HepG2 (cell line): ENCODE measurements around the gene JADE2. TPM values are rescaled to one million over a fixed set of nuclear protein-coding genes. Genes with fewer than 3 reads are reported as not detected.

ENCODE experiments used
- ATAC-seq: fragments of 200-7000 bp; cut with Tn5 transposase; 3 replicates; pipeline ENCODE4 v1.9.1; 2020; ENCODE audit warnings: mild to moderate bottlenecking, moderate library complexity
- BruUV-seq: library from RNA; stranded (reverse); fragments of 400-500 nt; replicated peaks from 2 replicates; lab custom pipeline; 2021; lab: Mats Ljungman, UMichigan
- CTCF ChIA-PET: fragments of 300-600 bp; formaldehyde crosslinking; extraction: SDS; loops from one replicate; lab custom pipeline; 2021; ENCODE audit warnings: low total read pairs, inconsistent platforms, low intra/inter-chr PET ratio; lab: Yijun Ruan, JAX
- POLR2A ChIA-PET: fragments of 350-600 bp; sonication (Branson Sonifier 250); formaldehyde crosslinking; loops from one replicate; lab custom pipeline; 2020; ENCODE audit warnings: antibody characterized with exemption, inconsistent platforms; lab: Yijun Ruan, JAX
- DNase-seq: peaks from one replicate; pipeline ENCODE4 v3.0.0-alpha.2; 2015; ENCODE audit warnings: low spot score
- FAIRE-seq: peaks from 3 replicates; lab custom pipeline; 2011; peaks lifted over from hg19 to GRCh38; lab: Jason Lieb, UNC
- H2AFZ ChIP-seq: one replicate; pipeline ENCODE4 v1.6.1; 2011; ENCODE audit warnings: low read length, inconsistent platforms
- H3K27ac ChIP-seq: fragments of 300-600 bp; 3 replicates; pipeline ENCODE4 v1.8.0; 2011; ENCODE audit warnings: mixed run types, mild to moderate bottlenecking, mixed read lengths, low read length, inconsistent platforms; ENCODE audit not compliant: insufficient read depth; ENCODE audit errors: extremely low read length
- H3K27me3 ChIP-seq, 2 experiments: fragments of 200-600 bp in 1 of 2; 2 replicates in 1 of 2; 3 replicates in 1 of 2; pipeline versions ENCODE4 v1.6.0 to v1.8.0; 2011; ENCODE audit warnings: low read length in 2 of 2, mild to moderate bottlenecking in 2 of 2, moderate library complexity in 2 of 2, inconsistent platforms in 1 of 2; ENCODE audit not compliant: insufficient read depth in 2 of 2, control insufficient read depth in 1 of 2
- H3K36me3 ChIP-seq, 2 experiments: fragments of 200-600 bp in 1 of 2; replicated peaks in 1 of 2; 2 replicates in 1 of 2; 3 replicates in 1 of 2; pipeline versions ENCODE4 v1.5.1 to v1.8.0; 2011; ENCODE audit warnings: low read length in 2 of 2, inconsistent platforms in 1 of 2; ENCODE audit not compliant: insufficient read depth in 2 of 2, control insufficient read depth in 1 of 2
- H3K4me1 ChIP-seq: 2 replicates; pipeline ENCODE4 v1.5.1; 2012; ENCODE audit warnings: low read length, inconsistent platforms; ENCODE audit not compliant: insufficient read depth
- H3K4me2 ChIP-seq: 2 replicates; pipeline ENCODE4 v1.6.0; 2011; ENCODE audit warnings: low read depth, low read length, inconsistent platforms
- H3K4me3 ChIP-seq, 3 experiments: fragments of 200-600 bp in 1 of 3; sonication (generic), shearing (Covaris generic) in 1 of 3; replicated peaks in 1 of 3; 2 replicates each; pipeline ENCODE4 v1.5.1; 2011 to 2016; ENCODE audit warnings: low read length in 3 of 3, inconsistent platforms in 2 of 3, low read depth in 2 of 3, mild to moderate bottlenecking in 2 of 3, control low read depth in 1 of 3, mixed read lengths in 1 of 3; ENCODE audit not compliant: insufficient read depth in 1 of 3
- H3K79me2 ChIP-seq: one replicate; pipeline ENCODE4 v1.6.1; 2011; ENCODE audit warnings: low read length, inconsistent platforms; ENCODE audit not compliant: insufficient read depth
- H3K9ac ChIP-seq: 2 replicates; pipeline ENCODE4 v1.6.0; 2011; ENCODE audit warnings: mild to moderate bottlenecking, low read depth, low read length, inconsistent platforms; ENCODE audit not compliant: insufficient read depth
- H3K9me3 ChIP-seq: 2 replicates; pipeline ENCODE4 v1.5.1; 2012; ENCODE audit warnings: mild to moderate bottlenecking, low read length
- H4K20me1 ChIP-seq: 2 replicates; pipeline ENCODE4 v1.6.0; 2011; ENCODE audit warnings: inconsistent platforms, mild to moderate bottlenecking, low read length, moderate library complexity; ENCODE audit not compliant: insufficient read depth
- FOXM1 ChIP-seq: sonication (generic); formaldehyde crosslinking; IDR thresholded peaks from 2 replicates; pipeline ENCODE4 v1.5.0; 2020; ENCODE audit warnings: missing genetic modification reagents
- HNF4A ChIP-seq: sonication (generic); formaldehyde crosslinking; IDR thresholded peaks from 2 replicates; pipeline ENCODE4 v1.4.0; 2020; ENCODE audit warnings: missing genetic modification reagents
- KAT2B ChIP-seq: fragments of 150-350 bp; IDR thresholded peaks from 2 replicates; pipeline ENCODE4 v1.6.1; 2014; ENCODE audit warnings: low read depth, low read length, borderline replicate concordance
- PAWR ChIP-seq: sonication (generic); formaldehyde crosslinking; IDR thresholded peaks from 2 replicates; pipeline ENCODE4 v1.4.0; 2020; ENCODE audit warnings: missing genetic modification reagents, mild to moderate bottlenecking, borderline replicate concordance
- SIN3A ChIP-seq: IDR thresholded peaks from 2 replicates; pipeline ENCODE4 v1.6.1; 2011; ENCODE audit warnings: low read depth, mild to moderate bottlenecking, control low read depth, low read length, borderline replicate concordance
- U2AF2 ChIP-seq: fragments of 200-400 bp; formaldehyde crosslinking; IDR thresholded peaks from 2 replicates; pipeline ENCODE4 v1.6.1; 2017; ENCODE audit warnings: low read depth, mild to moderate bottlenecking, low read length
- ZFP62 ChIP-seq: sonication (generic); formaldehyde crosslinking; IDR thresholded peaks from 2 replicates; pipeline ENCODE4 v1.4.0; 2020; ENCODE audit warnings: missing genetic modification reagents
- ZNF180 ChIP-seq: sonication (generic); formaldehyde crosslinking; IDR thresholded peaks from 2 replicates; pipeline ENCODE4 v1.4.0; 2020; ENCODE audit warnings: low read depth, missing genetic modification reagents, borderline replicate concordance
- ZNF260 ChIP-seq: sonication (generic); formaldehyde crosslinking; IDR thresholded peaks from 2 replicates; pipeline ENCODE4 v1.4.0; 2020; ENCODE audit warnings: missing genetic modification reagents, low read depth, mild to moderate bottlenecking, borderline replicate concordance
- ZNF281 ChIP-seq: sonication (generic); formaldehyde crosslinking; IDR thresholded peaks from 2 replicates; pipeline ENCODE4 v1.4.0; 2020; ENCODE audit warnings: missing genetic modification reagents, borderline replicate concordance
- ZNF609 ChIP-seq: sonication (generic); formaldehyde crosslinking; IDR thresholded peaks from 2 replicates; pipeline ENCODE4 v1.4.0; 2020; ENCODE audit warnings: mild to moderate bottlenecking, missing genetic modification reagents, borderline replicate concordance
- WGBS: methylation state at CpG from one replicate; pipeline ENCODE4 v1.1.6; 2017; ENCODE audit warnings: low lambda C conversion rate; 5-methylcytosine and 5-hydroxymethylcytosine counted together
- in situ Hi-C: cut with HindIII; loops from 2 replicates; pipeline ENCODE4 v1.10.0; 2017; ENCODE audit warnings: low pct_unique_long_range_greater_than_20kb; ENCODE audit not compliant: extremely low pct_ligation_motif_present
- intact Hi-C: fragments of 100-400 bp; cut with micrococcal nuclease; formaldehyde crosslinking; loops from one replicate; pipeline ENCODE4 v1.10.0; 2022; ENCODE audit not compliant: unreplicated experiment
- polyA plus RNA-seq, 8 experiments: library from polyadenylated mRNA; depleted of rRNA in 3 of 8; stranded (reverse) in 7 of 8; unstranded in 1 of 8; fragments of >200 nt; fragmentation: Illumina TruSeq in 4 of 8; extraction: Trizol in 4 of 8; gene quantifications; 2 replicates each; pipeline versions ENCODE4 v1.2.1 to v1.2.3, GENCODE V29; 2011 to 2016; ENCODE audit warnings: low read depth in 4 of 8, missing spikeins in 1 of 8, mixed read lengths in 1 of 8; ENCODE audit not compliant: insufficient read depth in 1 of 8
- total RNA-seq, 5 experiments: library from RNA; depleted of rRNA; stranded (reverse); fragments of >200 nt; fragmentation: Illumina TruSeq; extraction: Trizol; gene quantifications; 2 replicates each; pipeline ENCODE4 v1.2.3, GENCODE V29; 2016; ENCODE audit warnings: low read depth in 1 of 5

JADE2 gene
- total and polyA plus RNA-seq, 2 of the 13 experiments (the other 11 are each of a cell fraction or from before 2014, with no cell fraction given): 7.5 to 15.1 TPM

- WGBS: 77% methylated on average over 6 of the region's 7 CpGs
- CTCF ChIA-PET: no interaction called here
- ATAC-seq (peak; percentile 50), FAIRE-seq (no peak), DNase-seq (no peak)
- intact Hi-C loops (no loop called here), in situ Hi-C loops (no loop called here)
- no peak overlapping the region for H3K4me2 ChIP-seq
- no peaks in the 10 kb centered on the region for H3K27me3 ChIP-seq
- H3K4me1 ChIP-seq: peaks cover 5% of the 10 kb centered on the region
- BruUV-seq: no TSS peak
- H3K9ac ChIP-seq: no peak overlapping the region
- POLR2A ChIA-PET: no interaction called here
- no peaks in the 10 kb centered on the region for H4K20me1 ChIP-seq
- H3K27ac ChIP-seq: peak overlapping the region; percentile 27
- no peak overlapping the region for H2AFZ ChIP-seq
- no peaks in the 10 kb centered on the region for H3K9me3 ChIP-seq
- TF ChIP-seq ZNF260 (no peak), KAT2B (no peak), ZNF609 (CRISPR knock-in tag) (no peak), FOXM1 (no peak), SIN3A (no peak), ZNF180 (no peak), ZFP62 (CRISPR knock-in tag) (no peak), PAWR (no peak), HNF4A (CRISPR knock-in tag) (no peak), ZNF281 (CRISPR knock-in tag) (no peak), U2AF2 (no peak)
- H3K36me3 ChIP-seq: peaks cover 16 to 36% of the 10 kb centered on the region in 2 experiments; a peak in 4 of 5 replicates
- H3K79me2 ChIP-seq: no peaks in the 10 kb centered on the region
- H3K4me3 ChIP-seq: no peak overlapping the region
Observed at GRCh38 chr5:134555223-134555889, 29.9 kb downstream of the JADE2 start.
